HG03025 (cell line): Measurements from ENCODE around the gene IRAK3.

ENCODE experiments used
- ATAC-seq: cut with Tn5 transposase; IDR thresholded peaks from one replicate; pipeline ENCODE4 v1.9.1; 2021; ENCODE audit warnings: mild to moderate bottlenecking, moderate library complexity; ENCODE audit not compliant: unreplicated experiment, low FRiP score

The IRAK3 gene

GRCh38 chr12:66247741-66248140, 58.7 kb downstream of the IRAK3 start:
- no peak for ATAC-seq

GRCh38 chr12:66251049-66251448, 62.0 kb downstream of the IRAK3 start:
- ATAC-seq, result no peak

- no peak for ATAC-seq
These were observed 63.8 kb downstream of the IRAK3 start for GRCh38 chr12:66252771-66253170.

GRCh38 chr12:66255737-66256136, 66.7 kb downstream of the IRAK3 start:
- no peak for ATAC-seq

GRCh38 chr12:66258011-66258410, 69.0 kb downstream of the IRAK3 start:
- no peak for ATAC-seq

GRCh38 chr12:66262737-66263136, 73.7 kb downstream of the IRAK3 start:
- no peak for ATAC-seq

GRCh38 chr12:66268562-66268961, 79.5 kb downstream of the IRAK3 start:
- no peak for ATAC-seq

GRCh38 chr12:66269142-66269541, 80.1 kb downstream of the IRAK3 start:
- no peak for ATAC-seq

GRCh38 chr12:66269757-66270383, 80.9 kb downstream of the IRAK3 start:
- no peak for ATAC-seq

GRCh38 chr12:66270613-66271012, 81.6 kb downstream of the IRAK3 start:
- ATAC-seq, result no peak

- no peak for ATAC-seq
These were observed 83.6 kb downstream of the IRAK3 start for GRCh38 chr12:66272650-66273049.

- no peak for ATAC-seq
These were observed 84.1 kb downstream of the IRAK3 start for GRCh38 chr12:66273147-66273546.

- no peak for ATAC-seq
These were observed 86.0 kb downstream of the IRAK3 start for GRCh38 chr12:66275040-66275439.

GRCh38 chr12:66279123-66279712, 90.2 kb downstream of the IRAK3 start:
- no peak for ATAC-seq

- no peak for ATAC-seq
These were observed 91.5 kb downstream of the IRAK3 start for GRCh38 chr12:66280561-66280960.

- no peak for ATAC-seq
These were observed 93.2 kb downstream of the IRAK3 start for GRCh38 chr12:66282244-66282643.

- ATAC-seq, result no peak
These were observed 98.3 kb downstream of the IRAK3 start for GRCh38 chr12:66287275-66287674.

GRCh38 chr12:66288121-66288520, 99.1 kb downstream of the IRAK3 start:
- no peak for ATAC-seq

GRCh38 chr12:66289485-66289884, 100.5 kb downstream of the IRAK3 start:
- ATAC-seq, result no peak

GRCh38 chr12:66290716-66291200, 101.7 kb downstream of the IRAK3 start:
- ATAC-seq, result no peak

- ATAC-seq, result no peak
These were observed 107.2 kb downstream of the IRAK3 start for GRCh38 chr12:66296176-66296683.

- ATAC-seq, result no peak
These were observed 108.1 kb downstream of the IRAK3 start for GRCh38 chr12:66297080-66297479.
